Measurements from ENCODE around the gene SRD5A3.

SRD5A3 gene

DNA sequence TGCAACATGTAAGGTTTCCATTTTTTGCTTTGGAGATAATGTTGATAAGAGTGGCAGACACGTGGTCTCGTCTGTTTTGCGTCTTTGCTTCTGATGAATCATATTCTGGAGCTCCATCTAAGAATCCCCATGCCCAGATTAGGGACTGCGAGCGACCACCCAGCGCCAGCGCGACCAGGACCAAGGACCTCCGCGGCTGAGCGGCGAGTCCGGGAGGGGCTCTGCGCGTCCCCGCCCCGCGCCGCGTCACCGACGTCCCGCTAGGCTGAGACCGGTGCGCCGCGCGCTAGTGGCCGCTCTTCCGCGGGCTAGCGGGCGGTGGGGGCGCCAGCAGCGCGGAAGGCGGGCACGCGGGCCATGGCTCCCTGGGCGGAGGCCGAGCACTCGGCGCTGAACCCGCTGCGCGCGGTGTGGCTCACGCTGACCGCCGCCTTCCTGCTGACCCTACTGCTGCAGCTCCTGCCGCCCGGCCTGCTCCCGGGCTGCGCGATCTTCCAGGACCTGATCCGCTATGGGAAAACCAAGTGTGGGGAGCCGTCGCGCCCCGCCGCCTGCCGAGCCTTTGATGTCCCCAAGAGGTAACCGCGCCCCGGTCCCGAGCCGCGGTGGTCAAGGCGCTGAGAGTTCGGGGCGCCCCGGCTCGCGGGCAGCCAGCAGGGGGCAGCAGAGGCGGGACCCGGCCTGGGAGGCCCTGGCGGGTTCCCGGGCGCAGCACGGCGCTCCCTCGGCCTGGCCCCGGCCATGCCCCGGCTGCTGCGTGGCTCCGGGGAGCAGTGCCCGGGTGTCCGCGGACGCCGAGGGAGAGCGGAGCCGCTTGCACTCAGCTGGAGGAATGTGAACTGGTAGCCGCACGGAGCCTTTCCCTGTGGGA lies at the start of gene SRD5A3:
Gene SRD5A3 (plus strand): TSS at position 263 of the 871 bp plus-strand sequence. CDS start 95 bp downstream, at position 358.
- DNase-seq (ENCODE audit: low read depth in 3 of 3): peak; percentile 64 to 77 (median 75)

DNA sequence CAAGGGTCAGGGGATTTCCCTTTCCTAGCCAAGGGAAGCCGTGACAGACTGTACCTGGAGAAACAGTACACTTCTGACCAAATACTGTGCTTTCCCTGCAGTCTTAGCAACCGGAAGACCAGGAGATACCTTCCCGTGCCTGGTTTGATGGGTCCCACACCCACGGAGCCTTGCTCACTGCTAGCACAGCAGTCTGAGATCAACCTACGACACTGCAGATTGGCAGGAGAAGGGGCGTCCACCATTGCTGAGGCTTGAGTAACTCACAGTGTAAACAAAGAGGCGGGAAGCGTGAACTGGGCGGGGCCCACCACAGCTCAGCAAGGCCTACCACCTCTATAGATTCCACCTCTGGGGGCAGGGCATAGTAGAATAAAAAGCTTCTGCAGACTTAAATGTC lies 48.7 kb upstream of the SRD5A3 start:
- no peak for DNase-seq (ENCODE audit: low read depth in 3 of 3)

DNA sequence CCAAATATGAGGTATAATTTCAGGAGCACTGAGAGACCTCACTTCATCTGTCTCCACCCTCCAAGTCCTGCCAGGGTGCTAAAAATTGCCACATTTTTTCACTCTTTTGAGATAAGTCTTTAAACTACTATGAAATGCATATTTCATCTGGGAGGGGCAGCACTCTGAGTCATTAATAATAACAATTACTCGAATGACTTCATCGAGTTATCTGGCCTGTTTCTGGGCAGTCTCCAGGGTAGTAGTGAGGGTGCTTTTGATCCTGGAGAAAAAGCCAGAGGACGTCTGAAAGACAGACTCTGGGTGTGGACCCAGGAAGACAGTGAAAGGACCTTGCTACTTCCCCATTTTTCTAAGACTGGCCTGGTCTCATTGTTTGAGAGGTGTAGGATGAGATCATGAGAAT lies 42.3 kb upstream of the SRD5A3 start:
- DNase-seq (ENCODE audit: low read depth in 3 of 3): no peak

DNA sequence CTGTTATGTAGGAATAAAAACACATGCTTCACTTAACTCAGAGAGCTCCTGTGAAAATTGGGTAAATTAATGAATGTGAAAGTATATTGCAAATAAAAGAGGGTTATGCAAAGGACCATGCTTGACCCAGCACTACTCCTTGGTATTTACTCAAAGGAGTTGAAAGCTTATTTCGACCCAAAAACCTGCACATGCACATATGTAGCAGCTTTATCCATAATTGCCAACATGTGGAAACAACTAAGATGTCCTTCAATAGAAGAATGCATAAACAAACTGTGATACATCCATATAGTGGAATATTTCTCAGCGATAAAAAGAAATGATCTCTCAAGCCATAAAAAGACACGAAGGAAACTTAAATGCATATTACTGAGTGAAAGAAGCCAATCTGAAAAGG lies 41.7 kb upstream of the SRD5A3 start:
- DNase-seq (ENCODE audit: low read depth in 3 of 3): no peak

DNA sequence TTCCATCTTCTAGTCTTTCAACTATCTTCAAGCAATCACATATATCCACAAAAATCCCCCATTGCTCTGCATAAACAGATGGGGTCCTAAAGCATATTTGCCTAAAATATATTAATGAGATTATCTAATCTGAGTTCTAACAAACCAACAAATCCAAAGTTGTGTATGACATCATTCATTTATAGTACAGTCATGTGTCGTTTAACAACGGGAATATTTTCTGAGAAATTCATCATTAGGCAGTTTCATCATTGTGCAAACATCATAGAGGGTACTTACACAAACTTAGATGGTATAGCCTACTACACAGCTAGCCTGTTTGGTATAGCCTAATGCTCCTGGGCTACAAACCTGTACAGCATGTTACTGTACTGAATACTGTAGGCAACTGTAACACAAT lies 38.0 kb upstream of the SRD5A3 start:
- no peak for DNase-seq (ENCODE audit: low read depth in 3 of 3)

DNA sequence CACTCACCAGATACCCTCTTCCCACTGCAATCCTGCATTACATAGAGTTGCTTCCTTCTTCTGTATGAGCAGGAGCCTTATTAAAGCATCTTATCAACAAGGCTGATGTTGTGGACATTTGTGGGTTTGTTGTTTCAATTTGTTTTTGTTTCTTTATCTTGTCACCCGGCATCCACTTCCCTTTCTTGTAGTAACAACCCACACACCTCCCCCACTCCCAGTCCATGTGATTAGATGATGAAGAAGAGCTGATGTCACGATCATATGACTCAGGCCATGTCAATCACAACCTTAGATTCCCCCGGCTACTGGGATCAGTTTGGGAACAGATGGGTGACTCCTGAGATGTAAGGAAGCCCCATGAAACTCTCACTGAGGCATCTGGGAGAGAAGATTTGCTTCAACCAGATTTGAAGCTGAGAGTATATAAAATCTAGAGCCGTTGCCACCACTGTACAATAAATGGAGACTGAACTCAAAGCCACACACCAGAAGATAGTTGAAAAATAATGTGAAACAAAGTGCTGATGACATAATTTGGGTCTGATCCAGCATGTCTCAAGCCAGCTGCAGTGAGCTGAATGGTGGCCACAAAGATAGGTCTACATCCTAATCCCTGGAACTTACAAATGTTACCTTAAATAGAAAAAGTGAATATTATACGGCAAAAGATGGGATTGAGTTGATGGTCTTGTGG lies 34.1 kb upstream of the SRD5A3 start:
- no peak for DNase-seq (ENCODE audit: low read depth in 3 of 3)

DNA sequence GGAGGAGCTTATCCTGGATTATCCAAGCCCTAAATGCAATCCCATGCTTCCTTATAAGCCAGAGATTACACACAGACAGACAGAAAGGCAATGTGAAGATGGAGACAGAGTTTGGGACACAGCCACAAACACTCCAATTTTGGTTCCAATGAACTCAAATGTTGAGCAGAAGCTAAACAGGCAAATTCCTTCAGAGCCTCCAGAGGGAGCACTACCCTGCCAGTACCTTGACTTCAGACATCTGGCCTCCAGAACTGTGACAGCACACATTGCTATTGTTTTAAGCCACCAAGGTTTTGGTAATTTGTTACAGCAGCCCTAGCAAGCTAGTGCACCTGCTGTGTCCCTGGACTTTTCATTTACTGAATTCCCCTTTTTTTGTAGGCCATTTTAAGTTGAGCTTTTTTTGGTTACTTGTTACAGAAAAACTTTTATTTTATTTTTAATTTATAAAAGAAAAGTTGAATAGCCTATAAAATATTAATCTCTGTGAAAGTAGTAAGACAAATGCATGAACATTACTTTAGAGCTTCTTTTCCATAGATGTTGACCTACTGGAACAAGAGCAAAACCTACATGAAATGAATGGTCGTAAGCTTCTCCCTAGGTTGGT lies 33.4 kb upstream of the SRD5A3 start:
- DNase-seq (ENCODE audit: low read depth in 3 of 3): peak in 1 of 3 donors; percentile 6

DNA sequence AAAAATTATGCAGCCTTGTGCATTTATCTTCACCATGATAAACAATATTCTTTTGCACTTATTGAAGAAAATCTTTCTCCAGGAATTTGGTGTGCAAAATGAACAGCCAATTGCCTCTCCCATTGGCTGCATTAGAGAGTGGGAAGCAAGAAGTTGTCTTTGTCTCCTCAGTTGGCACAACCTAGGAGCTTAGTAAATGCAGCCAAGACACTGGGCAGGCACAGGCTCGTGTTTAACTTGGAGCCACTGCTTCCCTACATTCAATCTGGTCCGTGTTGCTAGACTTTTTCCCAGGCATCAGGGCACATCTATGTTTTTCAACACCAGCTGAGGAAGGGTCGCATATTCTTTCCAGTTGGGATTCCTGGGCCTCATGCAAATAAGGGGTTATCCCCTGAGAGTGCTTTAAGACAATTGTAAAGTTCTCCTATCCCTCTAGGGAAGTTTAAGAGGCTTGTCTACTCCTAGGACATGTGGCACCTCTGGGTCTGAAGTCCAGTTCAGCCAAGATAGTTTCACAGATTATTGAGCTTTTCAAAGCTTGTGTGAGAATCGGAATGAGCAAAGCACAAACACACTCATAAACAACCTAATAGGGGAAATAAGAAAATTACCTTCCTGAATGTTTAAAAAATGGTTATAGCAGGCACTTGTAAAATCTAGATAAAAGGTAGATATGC lies 31.8 kb upstream of the SRD5A3 start:
- no peak for DNase-seq (ENCODE audit: low read depth in 3 of 3)

DNA sequence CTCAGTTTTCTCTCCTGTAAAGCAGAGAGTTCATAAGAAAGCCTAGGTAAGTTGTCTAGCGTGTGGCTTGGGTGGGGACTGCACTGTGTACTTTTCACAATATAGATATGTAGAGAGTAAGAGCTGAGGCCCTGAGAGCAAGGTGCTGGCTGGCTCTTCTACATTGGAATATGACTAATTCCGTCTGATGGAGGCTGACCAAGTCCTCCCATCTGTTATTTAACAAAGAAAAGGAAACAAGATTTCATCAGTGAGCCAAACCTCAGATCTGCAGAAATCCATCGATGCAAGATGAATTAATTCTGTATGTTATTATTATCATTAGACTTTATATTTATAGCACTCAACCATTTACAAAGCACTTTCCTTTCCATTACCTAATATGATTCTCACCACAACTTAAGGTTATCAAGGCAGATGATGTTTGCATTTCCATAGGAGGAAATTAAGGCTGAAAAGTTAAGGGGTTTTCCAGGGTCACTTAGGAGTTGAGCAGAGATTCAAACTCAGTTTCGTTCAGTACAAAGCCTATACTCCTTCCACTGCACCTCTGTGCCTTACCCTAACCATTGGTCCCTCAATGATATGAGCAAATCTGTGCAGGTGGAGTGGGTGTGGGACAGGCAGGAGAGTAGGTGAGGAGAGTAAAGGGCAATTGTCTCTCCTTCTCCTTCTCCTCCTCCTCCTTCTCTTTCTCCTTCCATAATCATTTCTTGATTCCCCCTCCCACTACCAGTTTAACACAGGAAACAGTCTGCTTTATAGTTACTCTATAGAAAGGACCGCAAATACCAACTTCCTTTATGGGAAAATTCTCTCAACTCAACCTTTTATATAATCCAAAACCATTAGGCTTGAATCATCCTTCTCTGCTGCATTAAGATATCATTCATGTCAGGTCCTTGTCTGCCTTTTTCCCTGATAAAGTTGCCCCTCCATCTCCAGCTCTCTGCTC lies 27.6 kb upstream of the SRD5A3 start:
- DNase-seq (ENCODE audit: low read depth in 3 of 3): no peak

DNA sequence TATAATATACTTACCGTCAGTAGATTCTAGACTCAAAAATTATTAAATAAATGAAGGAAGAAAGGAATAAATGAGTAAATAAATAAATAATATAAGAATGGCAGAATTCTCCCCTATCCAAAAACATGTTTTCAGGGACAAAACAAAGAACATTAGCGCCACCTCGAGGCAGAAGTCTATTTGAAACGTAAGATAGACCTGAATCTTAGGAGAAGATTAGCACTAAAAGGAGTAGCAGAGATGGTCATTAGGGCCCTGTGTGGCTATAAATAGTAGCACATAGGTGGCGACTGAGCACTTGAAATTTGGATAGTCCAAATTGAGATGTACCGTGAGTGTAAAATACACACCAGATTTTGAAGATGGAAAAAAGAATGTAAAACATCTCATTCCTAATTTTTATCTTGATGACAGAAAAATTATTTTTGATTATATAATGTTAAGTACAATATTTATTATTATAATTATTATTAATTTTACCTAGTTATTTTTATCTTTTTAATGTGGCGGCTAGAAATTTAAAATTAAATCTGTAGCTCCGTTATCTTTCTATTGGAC lies 24.3 kb upstream of the SRD5A3 start:
- DNase-seq (ENCODE audit: low read depth in 3 of 3): peak in 2 of 3 donors; percentile 58 to 67

DNA sequence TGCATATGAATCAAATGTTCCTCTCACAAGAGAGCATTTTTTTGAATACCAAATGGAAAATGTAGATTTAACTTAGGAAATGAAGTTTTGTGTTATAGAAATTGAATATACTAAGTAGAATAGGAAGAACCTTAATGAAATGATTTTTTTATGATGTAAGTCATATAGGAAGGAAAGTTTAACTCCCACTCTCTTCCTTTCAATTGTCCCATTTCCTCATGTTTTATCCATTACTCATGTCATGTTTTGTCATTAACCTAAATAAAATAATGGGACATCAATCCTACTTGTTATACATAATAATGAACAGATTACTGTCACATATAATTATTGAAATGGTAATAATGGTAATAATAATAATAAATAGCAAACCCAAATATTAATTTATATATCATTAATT lies 22.7 kb upstream of the SRD5A3 start:
- no peak for DNase-seq (ENCODE audit: low read depth in 3 of 3)

DNA sequence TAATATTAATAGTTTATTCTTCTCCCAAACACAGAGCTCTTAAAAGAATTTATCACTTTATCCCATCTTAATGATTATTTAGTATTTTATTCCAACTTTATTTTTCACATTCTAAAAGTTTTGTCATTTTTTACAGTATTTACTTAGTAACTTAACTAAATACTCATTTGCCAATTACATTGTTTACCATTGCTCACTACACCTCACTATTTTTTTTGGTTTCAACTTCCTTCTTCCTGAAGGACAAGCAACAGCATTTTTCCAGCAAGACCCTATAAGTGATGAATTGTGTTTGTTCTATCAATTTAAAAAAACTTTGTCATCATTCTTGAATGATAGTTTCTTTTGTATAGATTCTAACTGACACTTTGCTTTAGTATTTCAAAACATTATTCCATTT lies 19.4 kb upstream of the SRD5A3 start:
- no peak for DNase-seq (ENCODE audit: low read depth in 3 of 3)

DNA sequence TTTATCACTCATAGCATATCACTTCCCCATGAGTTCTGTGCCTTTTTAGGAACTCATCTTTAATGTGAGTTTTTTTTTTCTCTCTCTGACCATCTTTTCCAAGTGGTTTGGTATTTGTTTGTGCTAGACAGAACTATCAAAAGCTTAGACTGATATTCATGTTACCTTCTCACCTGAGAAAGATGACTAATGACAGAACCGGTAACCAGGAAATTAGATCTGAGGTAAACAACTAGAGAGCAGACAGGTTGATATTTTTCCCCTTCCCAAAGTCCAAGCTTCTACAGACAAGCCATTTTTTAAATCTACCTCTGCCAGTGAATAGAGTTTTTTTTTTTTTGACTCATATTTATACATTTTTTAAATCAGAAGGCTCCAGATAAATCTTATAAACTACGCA lies 17.0 kb upstream of the SRD5A3 start:
- no peak for DNase-seq (ENCODE audit: low read depth in 3 of 3)

DNA sequence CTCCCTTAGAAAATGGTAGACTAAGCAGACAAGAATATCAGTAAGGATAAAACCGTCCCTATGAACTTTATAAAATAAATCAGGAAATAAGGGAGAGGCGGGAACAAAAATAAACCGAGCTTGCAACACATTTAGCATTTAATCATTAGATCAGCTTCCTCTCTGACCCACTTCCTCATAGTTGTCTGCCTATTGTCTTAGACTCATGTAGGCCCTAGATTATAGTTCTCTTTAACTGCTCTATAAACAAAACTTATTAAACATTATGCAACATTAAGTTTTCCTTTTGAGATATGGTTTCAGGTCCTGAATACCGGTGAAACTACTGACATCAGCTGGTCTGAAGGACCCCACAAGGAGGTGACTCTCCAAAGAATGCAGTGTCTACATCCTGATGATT lies 15.8 kb upstream of the SRD5A3 start:
- no peak for DNase-seq (ENCODE audit: low read depth in 3 of 3)

DNA sequence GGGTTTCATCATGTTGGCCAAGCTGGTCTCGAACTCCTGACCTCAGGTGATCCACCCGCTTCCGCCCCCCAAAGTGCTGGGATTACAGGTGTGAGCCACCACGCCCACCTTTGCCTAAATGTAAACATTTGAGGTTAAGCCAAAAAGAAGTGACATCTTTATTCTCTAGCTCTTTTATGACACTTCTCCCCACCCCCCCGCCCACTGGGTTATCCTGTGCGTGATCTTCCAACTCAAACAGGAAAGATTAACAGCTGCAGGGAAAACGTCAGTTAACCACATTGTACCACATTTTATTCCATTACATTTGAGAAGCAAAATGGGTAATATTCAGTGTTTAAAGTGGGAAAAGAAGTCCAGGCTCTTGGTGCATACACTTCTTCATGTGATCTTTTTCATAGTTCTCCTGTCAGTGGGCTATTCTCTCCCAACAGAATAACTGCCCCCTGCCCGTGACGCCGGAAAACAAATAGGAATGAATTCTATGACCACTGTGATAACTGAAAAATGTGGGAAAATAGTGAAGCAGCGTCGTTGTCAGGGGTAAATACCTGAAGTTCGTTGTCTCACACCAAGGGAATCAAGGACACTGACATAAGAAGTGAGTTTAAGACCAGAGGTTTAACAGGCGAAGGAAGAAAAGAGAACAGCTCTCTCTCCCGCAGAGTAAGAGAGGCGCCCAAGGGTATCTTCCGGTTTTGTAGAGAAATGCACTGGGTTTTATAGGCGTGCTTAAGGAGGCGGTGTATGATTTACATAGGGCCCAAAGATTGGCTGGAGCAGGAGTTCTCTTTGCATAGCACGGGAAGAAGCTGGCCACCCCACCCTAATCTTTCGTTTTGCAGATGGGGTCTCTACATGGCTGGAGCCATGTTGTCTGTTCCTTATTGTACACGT lies 9.7 kb upstream of the SRD5A3 start:
- no peak for DNase-seq (ENCODE audit: low read depth in 3 of 3)

DNA sequence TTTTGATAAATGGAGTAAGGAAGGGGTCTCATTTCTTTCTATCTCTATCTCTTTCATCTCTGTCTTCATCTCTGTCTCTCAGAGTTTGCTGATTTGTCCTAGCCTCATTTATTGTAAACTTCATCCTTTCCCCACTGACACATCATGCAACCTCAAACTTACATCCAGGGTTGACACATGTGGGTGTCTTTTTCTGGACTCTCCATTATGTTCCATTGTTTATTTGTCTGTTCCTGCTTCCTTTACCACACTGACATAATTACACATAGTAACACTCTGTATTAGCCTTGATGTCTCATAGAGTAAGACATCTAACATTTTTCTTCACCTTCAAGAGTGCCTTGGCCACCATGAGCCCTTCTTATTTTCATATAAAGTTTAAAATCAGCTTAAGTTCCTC lies 8.1 kb upstream of the SRD5A3 start:
- no peak for DNase-seq (ENCODE audit: low read depth in 3 of 3)

DNA sequence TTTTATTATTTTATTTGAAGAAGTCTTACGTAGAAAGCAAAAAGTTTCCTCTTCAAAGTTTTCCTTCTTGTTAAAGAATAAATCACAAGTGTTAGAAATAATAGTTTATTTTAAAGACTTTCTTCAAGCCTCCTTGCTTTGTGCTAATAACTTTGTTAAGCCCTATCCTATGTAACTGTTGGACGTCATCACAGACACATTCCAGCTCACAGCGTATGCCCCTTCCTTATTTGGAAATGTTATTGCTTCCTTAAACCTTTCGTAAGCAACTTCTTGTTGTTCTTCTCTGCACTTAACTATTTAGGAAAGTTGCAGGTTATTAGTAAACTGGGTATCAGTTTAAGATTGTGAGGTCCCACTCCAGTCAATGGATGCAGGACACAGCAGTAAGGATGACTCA lies 7.6 kb upstream of the SRD5A3 start:
- DNase-seq (ENCODE audit: low read depth in 3 of 3): no peak

DNA sequence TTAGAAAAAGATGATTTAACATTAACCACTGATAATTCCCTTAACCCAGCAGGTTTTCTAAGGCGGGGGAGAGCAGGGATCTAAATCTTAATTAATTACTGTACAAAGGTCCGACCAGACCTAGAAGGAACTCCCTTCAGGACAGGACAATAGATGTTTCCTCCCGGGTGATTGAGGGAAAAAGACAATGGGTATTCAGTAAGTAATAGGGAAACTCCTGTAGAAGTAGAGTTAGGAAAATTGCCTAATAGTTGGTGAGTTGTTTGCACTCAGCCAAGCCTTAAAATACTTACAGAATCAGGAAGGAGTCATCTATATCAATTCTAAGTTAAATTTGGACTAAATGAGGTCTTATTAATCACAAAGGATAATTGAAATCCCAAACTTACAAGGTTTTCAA lies 5.8 kb upstream of the SRD5A3 start:
- no peak for DNase-seq (ENCODE audit: low read depth in 3 of 3)

DNA sequence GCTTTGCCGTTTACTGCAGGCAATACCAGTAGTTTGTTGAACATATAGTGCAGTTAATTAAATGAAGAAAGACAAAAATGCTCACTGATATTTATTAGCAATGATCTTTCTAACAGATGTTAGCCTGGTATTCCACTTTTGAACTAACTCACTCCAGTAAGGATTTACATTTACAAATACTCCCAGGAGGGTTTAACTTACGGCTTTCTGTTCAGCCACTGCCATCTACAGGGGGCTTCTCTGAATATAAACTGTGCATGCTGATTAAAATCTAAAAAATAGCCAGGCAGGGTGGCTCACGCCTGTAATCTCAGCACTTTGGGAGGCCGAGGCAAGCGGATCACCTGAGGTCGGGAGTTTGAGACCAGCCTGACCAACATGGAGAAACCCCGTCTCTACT lies 2.2 kb upstream of the SRD5A3 start:
- no peak for DNase-seq (ENCODE audit: low read depth in 3 of 3)

DNA sequence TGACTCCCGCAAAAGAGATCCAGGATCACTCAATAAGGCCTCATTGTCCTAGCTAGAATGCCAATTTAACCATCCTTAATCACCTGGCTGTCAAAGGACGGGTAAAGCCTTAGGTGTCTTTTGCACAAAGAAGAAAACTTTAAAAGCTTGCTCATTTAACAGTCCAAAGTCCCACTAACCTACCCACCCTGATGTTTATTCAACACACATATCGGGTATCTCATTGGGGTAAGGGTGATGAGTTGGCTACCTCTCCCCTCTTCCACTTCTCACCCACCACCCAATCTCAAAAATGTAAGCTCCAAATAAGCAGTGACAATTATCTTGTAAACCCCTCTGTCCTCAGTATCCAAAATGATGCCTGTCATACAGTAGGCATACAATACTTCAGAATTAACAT lies 988 bp upstream of the SRD5A3 start:
- no peak for DNase-seq (ENCODE audit: low read depth in 3 of 3)

Measured in stimulated activated CD4-positive, alpha-beta T cell treated with anti-CD3 and anti-CD28 coated beads, TNF-alpha, amount 100 ng/mL, for 48 hours (primary cell).